B cell (primary cell): ENCODE results near the gene NAPA. TPM values are rescaled to one million over a fixed set of nuclear protein-coding genes. Genes with fewer than 3 reads are reported as not detected.
"Not testable (repeated sequence)": the region's sequence is repeated elsewhere in the genome, so short reads cannot be mapped to it uniquely, and the experiment has no call there.

Experiments used
- ATAC-seq: fragments of 200-7000 bp; cut with Tn5 transposase; one replicate; pipeline ENCODE4 v1.10.0; 2021; ENCODE audit warnings: low read depth, mild to moderate bottlenecking, moderate number of reproducible peaks, moderate library complexity
- CTCF ChIA-PET: fragments of 350-600 bp; sonication (Branson Sonifier 250); formaldehyde crosslinking; loops from one replicate; lab custom pipeline; 2021; ENCODE audit warnings: antibody characterized with exemption, inconsistent platforms; lab: Charles Lee
- POLR2A ChIA-PET: fragments of 350-600 bp; sonication (Branson Sonifier 250); formaldehyde crosslinking; loops from one replicate; lab custom pipeline; 2021; ENCODE audit warnings: antibody characterized with exemption; lab: Charles Lee
- DNase-seq: peaks from one replicate; pipeline ENCODE4 v3.0.0; 2013
- H2AFZ ChIP-seq: 2 replicates; pipeline ENCODE4 v1.6.1; 2012; ENCODE audit warnings: mild to moderate bottlenecking, low read depth, low read length; ENCODE audit not compliant: insufficient read depth, poor library complexity, severe bottlenecking
- H3K27ac ChIP-seq, 2 donors: 1 replicate in 1 of 2; 2 replicates in 1 of 2; pipeline ENCODE4 v1.5.1; 2012 to 2013; ENCODE audit warnings: low read length in 2 of 2, mild to moderate bottlenecking in 2 of 2, moderate library complexity in 1 of 2
- H3K27me3 ChIP-seq, 4 experiments: fragments of 200-600 bp in 1 of 4; sonication (generic) in 1 of 4; replicated peaks in 1 of 4; 1 replicate in 2 of 4; 2 replicates in 2 of 4; pipeline versions ENCODE4 v1.6.1 to v1.7.0; 2013 to 2016; ENCODE audit warnings: low read length in 3 of 4, mild to moderate bottlenecking in 2 of 4, mixed read lengths in 1 of 4, moderate library complexity in 1 of 4; ENCODE audit not compliant: insufficient read depth in 4 of 4, control insufficient read depth in 3 of 4; ENCODE audit errors: control extremely low read depth in 1 of 4
- H3K36me3 ChIP-seq, 2 experiments: replicated peaks in 1 of 2; 1 replicate in 1 of 2; 2 replicates in 1 of 2; pipeline versions ENCODE4 v1.6.1 to v1.7.1; 2013; ENCODE audit warnings: low read length in 1 of 2; ENCODE audit not compliant: insufficient read depth in 2 of 2, control insufficient read depth in 1 of 2; ENCODE audit errors: control extremely low read depth in 1 of 2, extremely low read depth in 1 of 2
- H3K4me1 ChIP-seq, 2 donors: fragments of 200-600 bp in 1 of 2; sonication (generic) in 1 of 2; 1 replicate in 1 of 2; 2 replicates in 1 of 2; pipeline versions ENCODE4 v1.5.1 to v1.6.1; 2013 to 2017; ENCODE audit warnings: low read length in 2 of 2; ENCODE audit not compliant: control insufficient read depth in 2 of 2, insufficient read depth in 2 of 2
- H3K4me2 ChIP-seq: replicated peaks from 2 replicates; pipeline ENCODE3; 2012; ENCODE audit warnings: mild to moderate bottlenecking, low read depth, low read length; ENCODE audit not compliant: poor library complexity, severe bottlenecking
- H3K4me3 ChIP-seq, 5 experiments: fragments of 200-600 bp in 1 of 5; sonication (generic) in 1 of 5; 1 replicate in 3 of 5; 2 replicates in 2 of 5; pipeline versions ENCODE4 v1.5.1 to v1.7.0; 2011 to 2016; ENCODE audit warnings: low read length in 4 of 5, mild to moderate bottlenecking in 4 of 5, low read depth in 2 of 5, control low read depth in 1 of 5, moderate library complexity in 1 of 5; ENCODE audit not compliant: insufficient read depth in 1 of 5; ENCODE audit errors: control extremely low read depth in 1 of 5, extremely low read depth in 1 of 5
- H3K79me2 ChIP-seq: fragments of 200-600 bp; sonication (generic); one replicate; pipeline ENCODE4 v1.6.0; 2016; ENCODE audit warnings: low read length; ENCODE audit not compliant: control insufficient read depth, insufficient read depth
- H3K9ac ChIP-seq: fragments of 200-600 bp; sonication (generic); 2 replicates; pipeline ENCODE4 v1.6.1; 2017; ENCODE audit warnings: mild to moderate bottlenecking, low read length, moderate library complexity
- H3K9me3 ChIP-seq, 3 donors: one replicate each; pipeline versions ENCODE4 v1.6.1 to v1.7.1; 2013; ENCODE audit warnings: low read length in 2 of 3; ENCODE audit not compliant: control insufficient read depth in 2 of 3, insufficient read depth in 1 of 3; ENCODE audit errors: control extremely low read depth in 1 of 3
- H4K20me1 ChIP-seq: 2 replicates; pipeline ENCODE4 v1.6.0; 2012; ENCODE audit warnings: mild to moderate bottlenecking, low read length; ENCODE audit not compliant: insufficient read depth, control insufficient read depth, poor library complexity, severe bottlenecking
- H3K27ac Mint-ChIP-seq: one replicate; pipeline ENCODE4 v1.8.0; 2021; ENCODE audit warnings: mixed read lengths
- H3K27me3 Mint-ChIP-seq: one replicate; pipeline ENCODE4 v1.8.0; 2021; ENCODE audit warnings: mixed read lengths
- H3K4me1 Mint-ChIP-seq: one replicate; pipeline ENCODE4 v1.8.0; 2021; ENCODE audit warnings: mixed read lengths
- H3K4me3 Mint-ChIP-seq: one replicate; pipeline ENCODE4 v1.8.0; 2021; ENCODE audit warnings: mixed read lengths
- H3K9me3 Mint-ChIP-seq: one replicate; pipeline ENCODE4 v1.8.0; 2022; ENCODE audit warnings: mixed read lengths; ENCODE audit not compliant: insufficient read depth
- CTCF ChIP-seq: fragments of 200-600 bp; IDR thresholded peaks from one replicate; pipeline ENCODE4 v1.8.0; 2022; ENCODE audit warnings: antibody characterized with exemption, mild to moderate bottlenecking
- EZH2 ChIP-seq: IDR thresholded peaks from 2 replicates; pipeline ENCODE4 v1.6.1; 2012; ENCODE audit warnings: borderline replicate concordance, low read depth, mild to moderate bottlenecking, moderate library complexity, low read length; ENCODE audit not compliant: insufficient read depth, poor library complexity, severe bottlenecking
- WGBS: methylation state at CpG from one replicate; pipeline ENCODE4 v1.1.5; 2013; ENCODE audit warnings: missing lambda C conversion rate; ENCODE audit not compliant: insufficient coverage; 5-methylcytosine and 5-hydroxymethylcytosine counted together
- intact Hi-C: fragments of 100-400 bp; cut with micrococcal nuclease; formaldehyde crosslinking; loops from one replicate; pipeline ENCODE4 v1.10.0; 2022
- polyA plus RNA-seq: library from polyadenylated mRNA; depleted of rRNA; stranded (reverse); fragments of >200 nt; gene quantifications from 2 replicates; pipeline ENCODE4 v1.2.3, GENCODE V29; 2012
- total RNA-seq, 2 donors: library from RNA; stranded (reverse); fragments of 120-200 nt in 1 of 2; gene quantifications; 1 replicate in 1 of 2; 2 replicates in 1 of 2; pipeline versions ENCODE4 v1.2.3 to v1.2.4, GENCODE V29; 2013 to 2022

The NAPA gene
- total and polyA plus RNA-seq, 2 donors (not counting 1 experiment from before 2014, with no cell fraction given), result 66.8 to 86.5 TPM

GRCh38 chr19:47486220-47486619 is 28.6 kb downstream of the NAPA start:
- H3K79me2 ChIP-seq, H4K20me1 ChIP-seq, H3K4me3 Mint-ChIP-seq, H3K9me3 Mint-ChIP-seq, H3K27me3 Mint-ChIP-seq, H3K36me3 ChIP-seq, H3K9ac ChIP-seq, H3K4me3 ChIP-seq, H3K27ac ChIP-seq, POLR2A ChIA-PET, H3K27me3 ChIP-seq, H3K9me3 ChIP-seq, ATAC-seq, DNase-seq, H2AFZ ChIP-seq, H3K4me2 ChIP-seq: not testable (repeated sequence)
- Mint-ChIP-seq H3K4me1 (peaks cover 39% of the 10 kb centered on the region), H3K27ac (peak overlapping the region; percentile 26)
- H3K4me1 ChIP-seq, result peaks cover 33 to 44% of the 10 kb centered on the region in 2 donors
- 38% methylated on average over 6 of the region's 13 CpGs for WGBS
- CTCF ChIA-PET, result interaction anchor here (3.4 kb wide), 1 partner anchor 29 kb away, joined by 22 read pairs; the partner anchor contains the start of gene NAPA
- intact Hi-C loops, result loop anchor here (10.0 kb wide), 1 partner anchor 119 kb away; the partner anchor contains the start of gene BICRA

- no peak for TF ChIP-seq EZH2
- TF ChIP-seq CTCF, result no peak
- Histone ChIP-seq H3K27me3 (no peaks in the 10 kb centered on the region), H3K9ac (peak overlapping the region; percentile 72), H3K36me3 (no peaks in the 10 kb centered on the region), H3K79me2 (peaks cover 2% of the 10 kb centered on the region), H4K20me1 (no peaks in the 10 kb centered on the region), H3K4me3 (peak overlapping the region in 2 of 5 experiments; percentile 81 to 83), H3K4me2 (peak overlapping the region; percentile 78), H3K27ac (peak overlapping the region in 1 of 2 donors; percentile 86), H3K4me1 (peaks cover 33 to 44% of the 10 kb centered on the region in 2 donors), H2AFZ (peak overlapping the region; percentile 8), H3K9me3 (no peaks in the 10 kb centered on the region)
- WGBS, result 67% methylated on average over 4 of the region's 6 CpGs
- POLR2A ChIA-PET, result no interaction called here
- no peak for DNase-seq
- no peaks in the 10 kb centered on the region for H3K9me3 Mint-ChIP-seq
- intact Hi-C loops, result loop anchor here (10.0 kb wide), 1 partner anchor 120 kb away; the partner anchor contains the start of gene BICRA
- H3K4me1 Mint-ChIP-seq, result peaks cover 41% of the 10 kb centered on the region
- CTCF ChIA-PET, result interaction anchor here (0.7 to 3.4 kb wide), 4 partner anchors 10 to 136 kb away, joined by 3 to 22 read pairs (median 6); partner anchors contain the start of genes DHX34 and NAPA
- peak overlapping the region; percentile 73 for H3K27ac Mint-ChIP-seq
- no peaks in the 10 kb centered on the region for H3K27me3 Mint-ChIP-seq
- no peak for ATAC-seq
- H3K4me3 Mint-ChIP-seq, result peak overlapping the region; percentile 96
Measured at GRCh38 chr19:47485210-47485609, 29.7 kb downstream of the NAPA start.
